D341Med (cell line): ENCODE measurements around the gene CTAGE8.
"Not testable (repeated sequence)": the region's sequence is repeated elsewhere in the genome, so short reads cannot be mapped to it uniquely, and the experiment has no call there.

ENCODE experiments used
- DNase-seq: peaks from one replicate; pipeline ENCODE4 v3.0.0; 2012; ENCODE audit warnings: low spot score

The CTAGE8 gene

GRCh38 chr7:144269188-144269587 is at the start of gene CTAGE8:
CTAGE8 (minus strand) TSS chr7:144269288; CDS start chr7:144269250, 38 bp downstream.
- DNase-seq, result not testable (repeated sequence)

- DNase-seq, result not testable (repeated sequence)
These were observed 48.4 kb upstream of the CTAGE8 start for GRCh38 chr7:144317537-144317936.

DNA sequence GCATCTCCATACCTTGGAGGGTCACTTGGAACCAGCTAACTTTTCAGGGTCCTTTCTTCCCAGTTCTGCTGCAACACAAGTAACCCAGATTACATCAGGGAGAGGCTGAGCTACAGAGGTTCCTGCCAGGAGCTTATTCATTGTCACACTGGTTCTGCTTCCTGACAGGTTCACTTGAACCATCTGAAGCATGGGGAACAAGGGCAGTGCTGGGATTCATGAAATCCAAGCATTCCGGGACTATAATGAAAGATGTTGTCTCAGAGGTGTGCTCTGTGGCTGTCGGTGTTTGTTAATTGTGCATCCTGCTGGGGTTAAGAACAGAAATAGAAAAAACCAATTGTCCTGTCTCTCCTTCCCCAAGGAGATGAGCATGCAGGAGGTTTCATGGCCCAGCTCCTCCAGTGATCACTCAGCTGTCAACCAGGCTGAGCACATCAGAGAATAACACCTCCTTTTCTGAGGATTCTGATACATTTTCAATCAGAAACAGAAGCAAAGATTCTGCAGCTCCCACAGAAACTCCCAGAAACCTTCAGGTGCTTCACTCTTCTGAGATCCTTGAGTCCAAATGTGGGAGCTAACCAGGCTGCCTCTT is 42.9 kb upstream of the CTAGE8 start, which contains the start of gene OR2A1:
TSS of gene OR2A1 (plus strand) at position 548 of the 598 bp plus-strand sequence. CDS start 5,706 bp downstream, outside the sequence.
- not testable (repeated sequence) for DNase-seq

DNA sequence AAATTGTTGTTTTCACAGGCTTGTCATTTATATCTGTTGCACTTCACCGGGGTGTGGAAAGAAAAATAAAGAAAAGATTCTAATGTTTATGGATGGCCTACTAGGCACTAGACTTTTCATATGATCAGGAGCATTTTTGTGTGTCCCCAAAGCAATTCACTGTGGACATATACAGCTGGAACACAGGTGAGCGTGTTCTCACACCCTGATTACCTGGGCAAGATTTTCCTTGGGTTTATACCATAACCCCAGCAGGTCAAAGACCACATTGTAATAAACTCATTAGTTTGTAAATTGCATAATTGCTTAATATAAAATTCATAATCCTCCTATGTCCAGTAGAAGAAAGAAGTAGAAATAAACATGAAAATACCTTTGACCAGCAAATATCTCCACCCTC is 42.1 kb upstream of the CTAGE8 start:
- DNase-seq, result not testable (repeated sequence)

DNA sequence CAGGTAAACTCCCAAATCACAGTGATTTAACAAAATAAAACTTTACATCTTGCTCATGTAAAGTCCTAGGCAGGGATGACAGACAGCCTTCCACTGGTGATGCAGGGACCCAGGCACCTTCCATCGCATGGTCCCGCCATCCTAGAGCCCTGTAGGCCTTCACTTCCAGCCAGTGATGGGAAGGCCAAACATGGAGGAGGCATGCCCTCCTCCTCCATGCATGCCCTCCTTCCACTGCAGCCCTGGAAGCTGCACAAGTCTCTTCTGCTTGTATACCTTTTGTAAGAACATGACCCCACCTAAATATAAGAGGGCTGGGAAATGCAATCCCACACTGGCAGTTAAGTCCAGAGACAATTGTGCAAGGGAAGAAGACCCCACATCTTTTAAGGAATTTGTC is 40.6 kb upstream of the CTAGE8 start:
- not testable (repeated sequence) for DNase-seq

DNA sequence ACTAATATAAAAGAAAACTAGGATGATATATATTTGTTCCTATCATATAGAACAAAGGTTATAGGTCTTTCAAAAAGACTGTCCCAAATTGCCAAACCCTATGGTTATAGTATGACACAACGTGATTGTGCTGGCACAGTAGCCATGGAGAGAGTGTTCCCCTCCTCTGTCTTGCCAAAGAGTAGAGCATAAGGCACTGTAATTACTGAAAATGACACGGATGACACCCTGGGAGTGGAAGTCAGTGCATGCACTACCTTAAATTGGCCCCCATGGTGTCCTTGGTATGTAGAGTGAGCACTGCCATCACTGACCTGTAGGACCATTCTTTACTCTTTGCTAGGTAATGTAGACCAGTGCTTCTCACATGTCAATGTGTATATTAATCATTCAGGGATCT is 36.1 kb upstream of the CTAGE8 start:
- not testable (repeated sequence) for DNase-seq

DNA sequence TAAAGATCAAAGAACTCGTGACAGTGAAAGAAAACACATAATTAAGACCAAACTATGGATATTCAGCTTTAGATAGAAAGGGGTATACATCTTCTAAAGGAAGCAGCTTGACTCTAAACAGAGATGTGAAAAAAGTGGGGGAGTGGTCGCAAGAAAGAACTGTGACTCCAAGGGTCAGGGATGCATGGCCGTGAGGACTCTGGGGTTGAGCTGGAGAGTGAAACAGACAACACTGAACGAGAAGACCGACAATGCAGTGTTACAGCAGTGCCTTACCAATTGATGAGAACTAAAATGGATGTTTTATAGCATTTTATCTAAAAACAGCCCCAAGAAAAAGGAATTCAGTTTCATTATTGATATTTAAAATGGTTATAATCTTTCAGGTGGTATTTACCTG is 34.5 kb upstream of the CTAGE8 start:
- not testable (repeated sequence) for DNase-seq

DNA sequence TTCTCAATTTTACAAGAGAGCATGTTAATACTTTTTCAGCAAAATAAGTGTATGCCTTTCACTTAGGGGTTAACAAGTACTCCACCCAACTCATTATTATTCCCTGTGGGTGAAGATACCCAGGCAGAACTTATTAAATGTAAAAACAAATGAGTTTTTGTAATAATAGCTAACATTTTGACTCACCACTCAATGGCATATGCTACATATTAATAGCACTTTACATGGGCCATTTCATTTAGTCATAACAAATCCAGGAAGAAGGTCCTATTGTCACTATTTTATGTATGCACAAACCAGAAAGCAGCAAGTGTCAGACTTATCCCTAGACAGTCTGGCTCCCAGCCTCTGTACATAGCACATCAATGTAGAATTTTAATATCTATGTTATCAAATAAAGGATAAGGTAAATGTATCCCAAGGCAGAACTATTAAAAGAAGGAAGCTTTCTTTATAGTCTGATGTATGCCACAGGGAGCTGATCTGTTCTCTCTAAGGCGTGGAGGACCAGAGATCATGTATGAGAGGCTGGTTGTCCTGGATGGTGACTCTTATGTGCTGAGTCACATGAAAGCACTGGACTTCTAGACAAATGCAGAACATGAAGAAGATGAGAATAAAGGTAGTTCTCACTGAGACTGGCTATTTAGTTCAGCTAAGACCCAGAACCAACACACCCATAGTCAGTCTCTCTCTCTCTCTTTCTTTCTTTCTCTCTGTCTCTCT is 33.7 kb upstream of the CTAGE8 start:
- DNase-seq, result not testable (repeated sequence)

DNA sequence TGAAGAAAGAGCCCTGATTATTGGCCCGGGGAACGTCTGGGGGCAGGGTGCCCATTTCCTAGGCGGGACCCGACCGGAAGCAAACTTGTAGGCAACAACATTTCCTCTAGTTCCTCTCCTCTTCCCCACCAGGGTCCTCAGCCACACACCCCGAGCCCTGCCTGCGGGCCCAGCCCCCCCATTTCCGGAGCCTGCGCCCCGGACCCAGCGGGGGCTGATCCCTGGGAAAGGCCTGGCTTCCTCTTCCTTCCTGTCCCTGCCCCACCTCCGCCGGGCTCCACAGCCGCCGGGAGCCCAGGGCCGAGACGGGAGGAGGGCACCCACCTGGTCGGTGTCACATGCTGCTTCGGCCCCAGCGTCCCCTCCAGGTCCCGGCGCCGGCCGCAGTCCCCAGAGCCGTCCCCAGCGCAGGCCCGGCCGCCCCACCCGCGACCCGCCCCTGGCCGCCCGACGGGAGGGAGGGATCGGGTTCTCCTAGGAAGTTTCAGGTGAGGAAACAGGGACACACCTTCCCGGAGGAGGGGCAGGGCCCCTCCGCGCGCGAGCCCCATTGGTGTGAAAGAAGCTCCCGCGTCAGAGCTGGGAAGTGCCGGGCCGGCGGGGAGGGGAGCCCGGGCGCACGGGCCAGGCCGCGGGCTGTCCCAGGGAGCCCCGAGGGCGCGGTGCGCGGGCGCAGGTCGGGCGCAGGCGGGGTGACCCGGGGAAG is 24.9 kb upstream of the CTAGE8 start:
- DNase-seq, result not testable (repeated sequence)

DNA sequence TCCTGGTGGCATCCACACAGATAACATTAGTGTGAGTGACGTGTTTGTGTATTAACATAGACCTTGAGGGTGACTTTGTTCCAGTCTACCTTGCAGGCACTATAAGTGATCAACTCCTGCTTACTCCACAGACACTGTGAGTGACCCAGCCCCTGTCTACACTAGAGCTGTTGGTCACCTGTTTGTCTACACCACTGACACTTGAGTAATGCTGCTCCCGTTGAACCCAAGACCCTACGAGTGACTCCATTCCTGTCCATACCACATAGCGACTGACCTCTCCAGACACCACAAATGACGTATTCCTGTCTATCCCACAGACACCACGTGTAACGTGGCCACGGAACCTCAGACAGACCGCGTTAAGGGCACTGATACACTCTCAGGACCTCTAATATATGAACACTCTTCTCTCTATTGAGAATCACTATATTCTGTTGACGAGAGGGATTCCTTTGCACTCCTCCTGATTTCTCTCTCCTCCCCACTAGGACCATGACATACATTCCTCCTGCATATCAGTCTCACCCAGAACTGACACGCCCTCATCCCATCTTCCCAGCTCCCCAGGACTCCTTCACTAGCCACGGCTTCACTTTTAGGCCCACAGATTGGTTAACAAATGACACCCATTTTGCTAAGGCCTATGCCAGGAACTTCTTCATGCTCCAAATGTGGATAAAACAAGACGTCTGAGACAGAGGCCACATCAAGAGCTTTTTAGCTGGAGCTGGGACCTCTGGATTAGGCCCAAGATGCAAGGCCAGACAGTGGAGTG is 23.5 kb upstream of the CTAGE8 start:
- DNase-seq, result not testable (repeated sequence)

GRCh38 chr7:144291607-144292006 is 22.5 kb upstream of the CTAGE8 start:
- DNase-seq, result not testable (repeated sequence)

GRCh38 chr7:144287171-144287784 is 18.2 kb upstream of the CTAGE8 start:
- DNase-seq, result not testable (repeated sequence)

- not testable (repeated sequence) for DNase-seq
These were observed 14.6 kb upstream of the CTAGE8 start for GRCh38 chr7:144283716-144284115.

DNA sequence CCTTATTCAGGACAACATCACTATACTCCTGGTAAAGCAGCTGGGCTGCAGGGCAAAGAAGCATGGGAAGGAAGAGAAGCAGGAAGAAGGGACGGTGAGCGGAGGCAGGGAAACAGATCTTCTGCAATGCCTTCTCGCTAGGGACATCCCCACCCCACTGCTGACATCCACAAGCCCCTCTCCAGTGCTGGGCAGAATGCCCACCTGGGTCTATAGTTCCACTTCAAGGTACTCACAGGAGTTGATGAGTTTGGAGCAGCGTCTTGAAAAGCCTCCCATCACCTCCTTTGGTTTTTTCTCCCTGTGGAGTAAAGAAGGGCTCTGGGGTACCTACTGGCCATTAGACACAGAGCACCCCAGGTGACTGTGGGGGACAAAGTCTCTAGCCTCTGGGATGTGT is 13.4 kb upstream of the CTAGE8 start:
- not testable (repeated sequence) for DNase-seq

- not testable (repeated sequence) for DNase-seq
These were observed 12.9 kb upstream of the CTAGE8 start for GRCh38 chr7:144281981-144282380.

DNA sequence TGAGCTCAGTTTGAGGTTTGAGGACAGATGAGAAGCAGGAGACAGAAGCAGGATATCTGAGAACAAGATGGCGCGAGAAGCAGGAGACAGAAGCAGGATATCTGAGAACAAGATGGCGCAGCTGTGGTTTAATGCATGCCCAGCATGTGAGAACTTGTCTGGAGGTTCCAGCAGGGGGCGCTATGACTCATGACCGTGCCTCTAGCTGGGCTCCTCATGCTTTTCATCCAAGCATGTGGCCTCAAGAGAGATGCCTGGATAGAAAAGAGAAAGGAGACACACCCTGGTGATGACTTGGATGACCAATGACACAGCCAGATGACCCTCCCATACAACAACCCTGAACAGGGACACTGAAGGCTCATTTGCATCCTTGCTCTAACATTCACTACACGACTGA is 10.9 kb upstream of the CTAGE8 start:
- DNase-seq, result not testable (repeated sequence)

- not testable (repeated sequence) for DNase-seq
These were observed 6.2 kb upstream of the CTAGE8 start for GRCh38 chr7:144275281-144275680.

DNA sequence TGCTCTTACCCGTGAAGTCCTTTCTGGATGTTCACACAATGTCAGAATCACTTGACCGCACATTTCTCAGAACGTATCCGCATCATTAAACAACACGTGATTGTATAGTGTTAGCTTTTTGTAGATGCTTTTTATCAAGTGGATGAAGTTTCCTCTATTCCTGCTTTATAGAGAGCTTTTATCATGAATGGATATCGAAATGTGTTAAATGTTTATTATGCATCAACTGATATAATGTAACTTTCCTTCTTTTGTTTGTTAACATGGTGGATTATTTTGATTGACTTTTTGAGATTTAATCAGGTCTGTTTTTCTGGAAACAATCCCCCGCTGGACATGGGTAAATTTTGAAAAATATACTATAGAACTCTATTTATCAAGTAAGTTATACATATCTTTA is 4.4 kb downstream of the CTAGE8 start, which contains the start of gene OR2A7:
TSS of gene OR2A7 (minus strand) at position 101 of the 400 bp plus-strand sequence. CDS start 5,164 bp downstream, outside the sequence.
- not testable (repeated sequence) for DNase-seq

DNA sequence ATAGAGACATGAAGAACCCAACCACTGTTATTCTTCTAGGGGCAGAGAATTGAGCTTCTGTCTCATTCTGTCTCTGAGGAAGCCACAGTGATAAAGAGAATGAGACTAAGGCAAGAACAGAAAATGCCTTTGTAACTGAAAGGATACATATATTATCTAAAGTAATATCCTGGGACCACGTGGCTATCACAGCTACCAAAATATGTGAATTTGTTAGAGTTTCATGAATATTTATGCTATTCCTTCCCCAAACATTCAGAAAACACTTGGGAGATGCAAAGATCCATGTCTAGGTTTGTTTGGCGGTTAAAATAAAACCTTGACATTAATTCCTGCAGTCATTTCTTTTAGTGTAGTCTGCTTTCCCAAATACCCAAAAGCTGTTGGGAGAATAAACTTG is 7.0 kb downstream of the CTAGE8 start:
- DNase-seq, result not testable (repeated sequence)

GRCh38 chr7:144259067-144259466 is 10.0 kb downstream of the CTAGE8 start:
- not testable (repeated sequence) for DNase-seq

DNA sequence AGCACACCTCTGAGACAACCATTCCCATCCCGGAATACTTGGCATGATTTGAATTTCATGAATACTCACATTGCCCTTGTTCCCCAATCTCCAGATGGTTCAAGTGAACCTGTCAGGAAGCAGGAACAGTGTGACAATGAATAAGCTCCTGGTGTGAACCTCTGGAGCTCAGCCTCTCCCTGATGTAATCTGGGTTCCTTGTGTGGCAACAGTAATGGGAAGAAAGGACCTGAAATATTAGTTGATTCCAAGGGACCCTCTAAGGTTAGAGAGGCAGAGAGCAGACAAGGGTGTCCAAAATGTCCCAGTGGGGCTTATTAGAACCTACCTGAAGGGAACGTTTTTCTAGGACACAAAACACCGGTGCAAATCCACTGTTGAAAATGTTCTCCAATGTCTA is 13.0 kb downstream of the CTAGE8 start:
- no peak for DNase-seq
